Parathyroid adenoma (tissue), 2 donors: Measurements from ENCODE around the gene HIP1.

ENCODE experiments used
- H2AFZ ChIP-seq: fragments of 300-600 bp; sonication (generic); one replicate; pipeline ENCODE4 v1.7.0; 2017; ENCODE audit warnings: antibody characterized with exemption, mild to moderate bottlenecking
- H3K27ac ChIP-seq: fragments of 300-600 bp; sonication (generic); one replicate; pipeline ENCODE4 v1.7.0; 2017
- H3K27me3 ChIP-seq: fragments of 300-600 bp; sonication (generic); one replicate; pipeline ENCODE4 v1.7.0; 2017; ENCODE audit warnings: low read length; ENCODE audit not compliant: control insufficient read depth, insufficient read depth
- H3K36me3 ChIP-seq: fragments of 300-600 bp; sonication (generic); one replicate; pipeline ENCODE4 v1.7.0; 2017; ENCODE audit warnings: low read length; ENCODE audit not compliant: control insufficient read depth, insufficient read depth
- H3K4me1 ChIP-seq: fragments of 300-600 bp; sonication (generic); one replicate; pipeline ENCODE4 v1.7.0; 2017; ENCODE audit warnings: control low read depth
- H3K4me2 ChIP-seq: fragments of 300-600 bp; sonication (generic); one replicate; pipeline ENCODE4 v1.7.0; 2017; ENCODE audit warnings: low read length
- H3K4me3 ChIP-seq: fragments of 300-600 bp; sonication (generic); one replicate; pipeline ENCODE4 v1.7.0; 2017; ENCODE audit warnings: low read depth, low read length
- H3K79me2 ChIP-seq: fragments of 300-600 bp; sonication (generic); one replicate; pipeline ENCODE4 v1.7.0; 2017; ENCODE audit warnings: control low read depth
- H3K9ac ChIP-seq: fragments of 300-600 bp; sonication (generic); one replicate; pipeline ENCODE4 v1.7.0; 2017; ENCODE audit warnings: mild to moderate bottlenecking
- H3K9me3 ChIP-seq: fragments of 300-600 bp; sonication (generic); one replicate; pipeline ENCODE4 v1.7.0; 2017; ENCODE audit warnings: low read length; ENCODE audit not compliant: control insufficient read depth
- TF ChIP-seq, protein P1 (sequence below): fragments of 300-600 bp; sonication (generic); IDR thresholded peaks from one replicate; pipeline ENCODE4 v1.7.0; 2017; ENCODE audit warnings: antibody characterized with exemption, mild to moderate bottlenecking
- donor health status: primary hyperparathyroidism.

HIP1 gene

DNA sequence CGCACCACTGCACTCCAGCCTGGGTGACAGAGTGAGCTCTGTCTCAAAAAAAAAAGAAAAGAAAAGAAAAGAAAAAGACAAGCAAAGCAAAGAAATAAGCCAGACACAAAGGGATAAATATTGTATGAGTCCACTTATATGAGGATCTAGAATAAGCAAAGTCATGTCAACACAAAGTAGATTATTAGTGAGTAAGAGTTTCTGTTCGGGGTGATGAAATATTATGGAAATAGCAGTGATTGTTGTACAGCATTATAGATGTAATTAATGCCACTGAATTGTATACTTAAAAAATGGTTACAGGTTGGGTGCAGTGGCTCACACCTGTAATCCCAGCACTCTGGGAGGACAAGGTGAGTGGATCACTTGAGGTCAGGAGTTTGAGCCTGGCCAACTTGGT lies 83.2 kb downstream of the HIP1 start:
- no peaks in the 10 kb centered on the region for H3K36me3 ChIP-seq
- no peak overlapping the region for H2AFZ ChIP-seq
- TF ChIP-seq, protein P1, sequence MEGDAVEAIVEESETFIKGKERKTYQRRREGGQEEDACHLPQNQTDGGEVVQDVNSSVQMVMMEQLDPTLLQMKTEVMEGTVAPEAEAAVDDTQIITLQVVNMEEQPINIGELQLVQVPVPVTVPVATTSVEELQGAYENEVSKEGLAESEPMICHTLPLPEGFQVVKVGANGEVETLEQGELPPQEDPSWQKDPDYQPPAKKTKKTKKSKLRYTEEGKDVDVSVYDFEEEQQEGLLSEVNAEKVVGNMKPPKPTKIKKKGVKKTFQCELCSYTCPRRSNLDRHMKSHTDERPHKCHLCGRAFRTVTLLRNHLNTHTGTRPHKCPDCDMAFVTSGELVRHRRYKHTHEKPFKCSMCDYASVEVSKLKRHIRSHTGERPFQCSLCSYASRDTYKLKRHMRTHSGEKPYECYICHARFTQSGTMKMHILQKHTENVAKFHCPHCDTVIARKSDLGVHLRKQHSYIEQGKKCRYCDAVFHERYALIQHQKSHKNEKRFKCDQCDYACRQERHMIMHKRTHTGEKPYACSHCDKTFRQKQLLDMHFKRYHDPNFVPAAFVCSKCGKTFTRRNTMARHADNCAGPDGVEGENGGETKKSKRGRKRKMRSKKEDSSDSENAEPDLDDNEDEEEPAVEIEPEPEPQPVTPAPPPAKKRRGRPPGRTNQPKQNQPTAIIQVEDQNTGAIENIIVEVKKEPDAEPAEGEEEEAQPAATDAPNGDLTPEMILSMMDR, result no peak
- no peaks in the 10 kb centered on the region for H3K4me1 ChIP-seq
- no peak overlapping the region for H3K9ac ChIP-seq
- H3K27me3 ChIP-seq, result no peaks in the 10 kb centered on the region
- H3K9me3 ChIP-seq, result no peaks in the 10 kb centered on the region
- no peak overlapping the region for H3K4me3 ChIP-seq
- no peaks in the 10 kb centered on the region for H3K79me2 ChIP-seq
- H3K4me2 ChIP-seq, result no peak overlapping the region
- no peak overlapping the region for H3K27ac ChIP-seq

DNA sequence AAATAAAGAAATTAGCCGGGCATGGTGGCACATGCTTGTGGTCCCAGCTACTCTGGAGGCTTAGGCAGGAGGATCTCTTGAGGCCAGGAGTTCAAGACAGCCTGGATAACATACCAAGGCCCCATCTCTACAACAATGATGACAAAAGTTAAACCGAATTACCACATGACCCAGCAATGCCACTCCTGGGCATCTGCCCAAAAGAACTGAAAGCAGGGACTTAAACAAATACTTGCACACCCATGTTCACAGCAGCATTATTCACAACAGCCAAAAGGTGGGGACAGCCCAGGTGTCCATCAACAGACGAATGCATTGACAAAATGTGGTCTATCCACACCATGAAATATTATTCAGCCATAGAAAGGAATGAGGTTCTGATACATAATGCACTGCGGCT lies 83.9 kb downstream of the HIP1 start:
- H3K27ac ChIP-seq, result no peak overlapping the region
- no peaks in the 10 kb centered on the region for H3K27me3 ChIP-seq
- no peaks in the 10 kb centered on the region for H3K36me3 ChIP-seq
- H3K79me2 ChIP-seq, result no peaks in the 10 kb centered on the region
- H3K9me3 ChIP-seq, result no peaks in the 10 kb centered on the region
- H3K4me3 ChIP-seq, result no peak overlapping the region
- H3K4me2 ChIP-seq, result no peak overlapping the region
- TF ChIP-seq, protein P1, result no peak
- H2AFZ ChIP-seq, result no peak overlapping the region
- H3K9ac ChIP-seq, result no peak overlapping the region
- peaks cover 4% of the 10 kb centered on the region for H3K4me1 ChIP-seq

DNA sequence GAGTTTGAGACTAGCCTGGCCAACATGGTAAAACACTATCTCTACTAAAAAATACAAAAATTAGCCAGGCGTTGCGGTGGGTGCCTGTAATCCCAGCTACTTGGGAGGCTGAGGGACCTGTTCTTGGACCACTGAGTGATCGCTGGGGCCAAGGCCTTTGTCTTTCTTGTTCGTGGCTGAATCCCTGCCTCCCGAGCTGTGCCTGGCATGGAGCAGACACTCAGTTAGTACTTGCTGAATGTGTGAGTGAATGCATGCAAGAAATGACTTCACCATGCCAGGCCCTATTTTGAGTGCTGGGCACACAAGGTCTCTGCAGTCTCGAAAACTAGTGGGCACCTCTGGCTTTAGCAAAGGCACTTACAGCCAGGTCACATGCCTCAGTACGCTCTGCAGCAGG lies 85.1 kb downstream of the HIP1 start:
- Histone ChIP-seq H3K4me1 (peaks cover 7% of the 10 kb centered on the region), H3K27ac (no peak overlapping the region), H3K4me3 (no peak overlapping the region), H3K36me3 (no peaks in the 10 kb centered on the region), H2AFZ (no peak overlapping the region), H3K79me2 (no peaks in the 10 kb centered on the region), H3K27me3 (no peaks in the 10 kb centered on the region), H3K9ac (no peak overlapping the region), H3K9me3 (no peaks in the 10 kb centered on the region), H3K4me2 (no peak overlapping the region)
- TF ChIP-seq, protein P1, result no peak

DNA sequence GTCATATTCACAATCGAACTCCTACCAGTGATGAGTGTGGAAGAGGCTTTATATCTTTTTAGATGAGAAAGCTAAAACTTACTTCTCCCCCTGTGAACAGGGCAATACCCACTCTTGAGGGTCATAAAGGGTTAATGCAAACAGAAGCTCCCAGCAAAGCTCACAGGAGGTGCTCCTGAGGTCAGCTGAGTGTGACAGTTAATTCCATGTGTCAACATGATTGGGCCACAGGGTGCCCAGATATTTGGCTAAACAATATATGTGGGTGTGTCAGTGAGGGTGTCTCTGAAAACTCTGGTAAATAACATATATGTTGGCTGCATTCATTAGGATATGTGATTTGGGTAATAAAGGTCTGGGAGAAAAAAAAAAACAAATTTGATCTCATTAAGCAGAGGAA lies 86.0 kb downstream of the HIP1 start:
- Histone ChIP-seq H3K27me3 (no peaks in the 10 kb centered on the region), H3K9ac (no peak overlapping the region), H3K4me1 (peaks cover 7% of the 10 kb centered on the region), H3K4me2 (no peak overlapping the region), H3K9me3 (no peaks in the 10 kb centered on the region), H3K36me3 (no peaks in the 10 kb centered on the region), H3K27ac (no peak overlapping the region), H3K4me3 (no peak overlapping the region), H3K79me2 (no peaks in the 10 kb centered on the region), H2AFZ (no peak overlapping the region)
- TF ChIP-seq, protein P1, result no peak

DNA sequence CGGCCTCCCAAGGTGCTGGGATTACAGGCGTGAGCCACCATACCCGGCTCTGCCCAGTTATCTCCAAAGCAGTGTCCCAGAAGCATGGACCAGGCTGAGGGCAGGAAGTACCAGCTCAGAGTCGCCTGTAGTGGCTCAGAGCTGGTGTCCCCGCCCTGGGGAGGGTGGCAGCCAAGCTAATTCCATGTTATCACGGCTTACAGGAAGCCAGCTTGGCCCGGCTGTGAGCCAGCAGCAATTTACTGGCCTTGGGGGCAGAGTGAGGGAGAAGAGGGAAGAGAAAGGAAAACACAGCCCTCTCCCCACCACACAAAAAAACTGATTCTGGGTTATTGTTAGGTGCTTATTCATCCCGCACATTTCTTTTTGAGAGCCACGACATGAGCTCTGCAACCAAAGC lies 88.1 kb downstream of the HIP1 start:
- Histone ChIP-seq H2AFZ (no peak overlapping the region), H3K4me1 (peaks cover 7% of the 10 kb centered on the region), H3K9me3 (no peaks in the 10 kb centered on the region), H3K4me3 (no peak overlapping the region), H3K27me3 (no peaks in the 10 kb centered on the region), H3K27ac (no peak overlapping the region), H3K4me2 (no peak overlapping the region), H3K36me3 (no peaks in the 10 kb centered on the region), H3K79me2 (no peaks in the 10 kb centered on the region), H3K9ac (no peak overlapping the region)
- TF ChIP-seq, protein P1, result no peak
